ENCODE data around the gene PRSS36.

Gene PRSS36

GRCh38 chr16:31130899-31131298, 19.0 kb downstream of the PRSS36 start:
- TF ChIP-seq CTCF (IDR thresholded peaks at IDR 0.05; ENCODE audit: low read depth, low read length, missing control alignments), result no peak
- no peak for DNase-seq (ENCODE audit: extremely low read depth, low read depth)
- H3K4me3 ChIP-seq (replicated peaks; ENCODE audit: low read depth, low read length), result no peak overlapping the region

GRCh38 chr16:31130336-31130891, 19.5 kb downstream of the PRSS36 start:
- no peak for DNase-seq (ENCODE audit: extremely low read depth, low read depth)
- no peak for TF ChIP-seq CTCF (IDR thresholded peaks at IDR 0.05; ENCODE audit: low read depth, low read length, missing control alignments)
- no peak overlapping the region for H3K4me3 ChIP-seq (replicated peaks; ENCODE audit: low read depth, low read length)

- TF ChIP-seq CTCF (IDR thresholded peaks at IDR 0.05; ENCODE audit: low read depth, low read length, missing control alignments), result no peak
- no peak for DNase-seq (ENCODE audit: extremely low read depth, low read depth)
- no peak overlapping the region for H3K4me3 ChIP-seq (replicated peaks; ENCODE audit: low read depth, low read length)
Observed at GRCh38 chr16:31129568-31130335, 20.1 kb downstream of the PRSS36 start.

- H3K4me3 ChIP-seq (replicated peaks; ENCODE audit: low read depth, low read length), result no peak overlapping the region
- TF ChIP-seq CTCF (IDR thresholded peaks at IDR 0.05; ENCODE audit: low read depth, low read length, missing control alignments), result no peak
- DNase-seq (ENCODE audit: extremely low read depth, low read depth), result no peak
Observed at GRCh38 chr16:31128711-31129567, 20.9 kb downstream of the PRSS36 start.

- DNase-seq (ENCODE audit: extremely low read depth, low read depth), result no peak
- no peak for TF ChIP-seq CTCF (IDR thresholded peaks at IDR 0.05; ENCODE audit: low read depth, low read length, missing control alignments)
Observed at GRCh38 chr16:31127182-31127581, 22.7 kb downstream of the PRSS36 start.

GRCh38 chr16:31125844-31126243, 24.0 kb downstream of the PRSS36 start:
- no peak overlapping the region for H3K4me3 ChIP-seq (replicated peaks; ENCODE audit: low read depth, low read length)
- no peak for TF ChIP-seq CTCF (IDR thresholded peaks at IDR 0.05; ENCODE audit: low read depth, low read length, missing control alignments)
- no peak for DNase-seq (ENCODE audit: extremely low read depth, low read depth)

More at GRCh38 chr16:31127182-31127581, 22.7 kb downstream of the PRSS36 start:
- no peak overlapping the region for H3K4me3 ChIP-seq (replicated peaks; ENCODE audit: low read depth, low read length)
